ENCODE data around the gene RBM18.

- no peak for TF ChIP-seq CTCF (IDR thresholded peaks at IDR 0.05)
- no peak for TF ChIP-seq EZH2 (IDR thresholded peaks at IDR 0.05)
These were observed 67.2 kb downstream of the RBM18 start for GRCh38 chr9:122197426-122197825.
